Activated T-helper 1 cell treated with anti-CD3 and anti-CD28 coated beads, Interleukin-12 subunit alpha, Interleukin-12 subunit beta, Interleukin-2, Interleukin-4 antibody, amounts not matched to agents 30 ng/mL and 10 ng/mL and 1 ng/mL, durations not matched to agents 14 hours and 24 hours and 36 hours (primary cell): ENCODE results near the gene KATNB1. TPM values are rescaled to one million over a fixed set of nuclear protein-coding genes. Genes with fewer than 3 reads are reported as not detected.

Experiments
- DNase-seq: peaks from one replicate; pipeline ENCODE4 v3.0.0; 2021; ENCODE audit warnings: low spot score
- H3K27ac Mint-ChIP-seq: one replicate; pipeline ENCODE4 v1.8.0; 2021; ENCODE audit warnings: mild to moderate bottlenecking, mixed read lengths
- H3K27me3 Mint-ChIP-seq: one replicate; pipeline ENCODE4 v1.8.0; 2022; ENCODE audit warnings: mild to moderate bottlenecking, moderate library complexity, mixed read lengths; ENCODE audit not compliant: insufficient read depth
- H3K36me3 Mint-ChIP-seq: one replicate; pipeline ENCODE4 v1.8.0; 2021; ENCODE audit warnings: low read depth, mixed read lengths
- H3K4me1 Mint-ChIP-seq: one replicate; pipeline ENCODE4 v1.8.0; 2021; ENCODE audit warnings: low read depth, mixed read lengths
- H3K4me3 Mint-ChIP-seq: one replicate; pipeline ENCODE4 v1.8.0; 2021; ENCODE audit warnings: mild to moderate bottlenecking, moderate library complexity, mixed read lengths
- H3K9me3 Mint-ChIP-seq: one replicate; pipeline ENCODE4 v1.8.0; 2021; ENCODE audit warnings: mixed read lengths
- intact Hi-C: fragments of 100-400 bp; cut with micrococcal nuclease; formaldehyde crosslinking; loops from one replicate; pipeline ENCODE4 v1.15.1; 2024
- total RNA-seq: library from RNA; stranded (reverse); gene quantifications from 2 replicates; pipeline ENCODE4 v1.2.3, GENCODE V29; 2022

Gene KATNB1
- total RNA-seq, 1 donor from 2014 or later: 46.1 TPM

- Mint-ChIP-seq H3K4me1 (peaks cover 21% of the 10 kb centered on the region), H3K27ac (peak within 1 kb of the TSS; percentile 63), H3K9me3 (no peaks in the 10 kb centered on the region), H3K27me3 (no peaks in the 10 kb centered on the region), H3K36me3 (peaks cover 1% of the 10 kb centered on the region), H3K4me3 (peak within 1 kb of the TSS; percentile 68)
- peak; percentile 5 for DNase-seq
- intact Hi-C loops: no loop called here
Observed at GRCh38 chr16:57694725-57695679, 40.6 kb upstream of the KATNB1 start, which contains the start of gene DRC7. TSS of gene DRC7 (plus strand) at chr16:57694806. CDS start at chr16:57697950, 3,144 bp downstream.

- DNase-seq: no peak
- intact Hi-C loops: no loop called here
- peaks cover 15% of the 10 kb centered on the region for H3K4me1 Mint-ChIP-seq
- H3K9me3 Mint-ChIP-seq: no peaks in the 10 kb centered on the region
- no peaks in the 10 kb centered on the region for H3K27me3 Mint-ChIP-seq
- peaks cover 1% of the 10 kb centered on the region for H3K36me3 Mint-ChIP-seq
- H3K27ac Mint-ChIP-seq: no peak overlapping the region
- H3K4me3 Mint-ChIP-seq: no peak overlapping the region
Observed at GRCh38 chr16:57695680-57696069, 39.9 kb upstream of the KATNB1 start.

GRCh38 chr16:57696240-57696639, 39.3 kb upstream of the KATNB1 start:
- H3K9me3 Mint-ChIP-seq: no peaks in the 10 kb centered on the region
- H3K4me3 Mint-ChIP-seq: no peak overlapping the region
- H3K27ac Mint-ChIP-seq: no peak overlapping the region
- intact Hi-C loops: no loop called here
- H3K36me3 Mint-ChIP-seq: no peaks in the 10 kb centered on the region
- no peaks in the 10 kb centered on the region for H3K27me3 Mint-ChIP-seq
- peaks cover 11% of the 10 kb centered on the region for H3K4me1 Mint-ChIP-seq
- no peak for DNase-seq

- Mint-ChIP-seq H3K4me3 (no peak overlapping the region), H3K36me3 (no peaks in the 10 kb centered on the region), H3K27ac (no peak overlapping the region), H3K27me3 (peaks cover 2% of the 10 kb centered on the region), H3K9me3 (no peaks in the 10 kb centered on the region), H3K4me1 (peaks cover 11% of the 10 kb centered on the region)
- intact Hi-C loops: no loop called here
- DNase-seq: no peak
Observed at GRCh38 chr16:57697896-57698537, 37.6 kb upstream of the KATNB1 start.

- no peaks in the 10 kb centered on the region for H3K9me3 Mint-ChIP-seq
- peaks cover 11% of the 10 kb centered on the region for H3K4me1 Mint-ChIP-seq
- H3K27ac Mint-ChIP-seq: no peak overlapping the region
- intact Hi-C loops: no loop called here
- H3K4me3 Mint-ChIP-seq: no peak overlapping the region
- no peak for DNase-seq
- H3K36me3 Mint-ChIP-seq: no peaks in the 10 kb centered on the region
- H3K27me3 Mint-ChIP-seq: peaks cover 2% of the 10 kb centered on the region
Observed at GRCh38 chr16:57698812-57699405, 36.7 kb upstream of the KATNB1 start.

GRCh38 chr16:57699481-57699880, 36.1 kb upstream of the KATNB1 start:
- H3K4me3 Mint-ChIP-seq: no peak overlapping the region
- H3K27me3 Mint-ChIP-seq: peaks cover 2% of the 10 kb centered on the region
- no peak overlapping the region for H3K27ac Mint-ChIP-seq
- DNase-seq: no peak
- H3K36me3 Mint-ChIP-seq: no peaks in the 10 kb centered on the region
- intact Hi-C loops: no loop called here
- no peaks in the 10 kb centered on the region for H3K9me3 Mint-ChIP-seq
- H3K4me1 Mint-ChIP-seq: peaks cover 10% of the 10 kb centered on the region

- Mint-ChIP-seq H3K27ac (no peak overlapping the region), H3K9me3 (no peaks in the 10 kb centered on the region), H3K4me3 (no peak overlapping the region), H3K4me1 (peaks cover 6% of the 10 kb centered on the region), H3K27me3 (peaks cover 2% of the 10 kb centered on the region), H3K36me3 (no peaks in the 10 kb centered on the region)
- no peak for DNase-seq
- intact Hi-C loops: no loop called here
Observed at GRCh38 chr16:57699899-57700298, 35.7 kb upstream of the KATNB1 start.

GRCh38 chr16:57700781-57701551, 34.6 kb upstream of the KATNB1 start:
- Mint-ChIP-seq H3K4me1 (no peaks in the 10 kb centered on the region), H3K36me3 (no peaks in the 10 kb centered on the region), H3K9me3 (no peaks in the 10 kb centered on the region), H3K27me3 (peaks cover 2% of the 10 kb centered on the region), H3K27ac (no peak overlapping the region), H3K4me3 (no peak overlapping the region)
- intact Hi-C loops: no loop called here
- no peak for DNase-seq

- Mint-ChIP-seq H3K9me3 (no peaks in the 10 kb centered on the region), H3K27ac (no peak overlapping the region), H3K27me3 (peaks cover 2% of the 10 kb centered on the region), H3K36me3 (no peaks in the 10 kb centered on the region), H3K4me1 (no peaks in the 10 kb centered on the region), H3K4me3 (no peak overlapping the region)
- intact Hi-C loops: no loop called here
- DNase-seq: no peak
Observed at GRCh38 chr16:57701759-57702371, 33.7 kb upstream of the KATNB1 start.

GRCh38 chr16:57703416-57704010, 32.1 kb upstream of the KATNB1 start:
- Mint-ChIP-seq H3K4me3 (no peak overlapping the region), H3K9me3 (no peaks in the 10 kb centered on the region), H3K4me1 (no peaks in the 10 kb centered on the region), H3K27me3 (peaks cover 2% of the 10 kb centered on the region), H3K36me3 (no peaks in the 10 kb centered on the region), H3K27ac (no peak overlapping the region)
- DNase-seq: no peak
- intact Hi-C loops: no loop called here

GRCh38 chr16:57704011-57704904, 31.3 kb upstream of the KATNB1 start:
- peaks cover 3% of the 10 kb centered on the region for H3K27me3 Mint-ChIP-seq
- intact Hi-C loops: no loop called here
- H3K27ac Mint-ChIP-seq: no peak overlapping the region
- H3K4me1 Mint-ChIP-seq: no peaks in the 10 kb centered on the region
- no peak overlapping the region for H3K4me3 Mint-ChIP-seq
- no peaks in the 10 kb centered on the region for H3K36me3 Mint-ChIP-seq
- no peak for DNase-seq
- no peaks in the 10 kb centered on the region for H3K9me3 Mint-ChIP-seq
